ENCODE data around the gene MMD2.

GRCh38 chr7:4882169-4883032 is 76.6 kb downstream of the MMD2 start:
- no peak for TF ChIP-seq SUZ12 (IDR thresholded peaks at IDR 0.05; ENCODE audit: extremely low read depth, insufficient read depth, insufficient read length)
- no peak for TF ChIP-seq ZNF274 (IDR thresholded peaks at IDR 0.05; ENCODE audit: low read depth, low read length)
- no peak for TF ChIP-seq YY1 (IDR thresholded peaks at IDR 0.05; ENCODE audit: insufficient read depth, insufficient read length)

All from NT2/D1 (cell line).